Testis (tissue), 3 donors: ENCODE data around the gene ARHGEF10L. TPM values are rescaled to one million over a fixed set of nuclear protein-coding genes. Genes with fewer than 3 reads are reported as not detected.

Source experiments
- DNase-seq: peaks from one replicate; pipeline ENCODE4 v3.0.0-alpha.2; 2019
- H3K27ac ChIP-seq, 2 donors: fragments of 200-600 bp; sonication (generic); one replicate each; pipeline ENCODE4 v1.5.1; 2019
- H3K27me3 ChIP-seq: fragments of 200-600 bp; sonication (generic); one replicate; pipeline ENCODE4 v1.5.1; 2019
- H3K36me3 ChIP-seq: fragments of 200-600 bp; sonication (generic); one replicate; pipeline ENCODE4 v1.5.1; 2017; ENCODE audit warnings: low read depth; ENCODE audit errors: missing control alignments
- H3K4me1 ChIP-seq: fragments of 200-600 bp; sonication (generic); one replicate; pipeline ENCODE4 v1.5.1; 2019
- H3K4me3 ChIP-seq, 2 donors: fragments of 200-600 bp; sonication (generic); one replicate each; pipeline ENCODE4 v1.5.1; 2017 to 2019
- H3K9me3 ChIP-seq: fragments of 200-600 bp; sonication (generic); one replicate; pipeline ENCODE4 v1.5.1; 2017
- CTCF ChIP-seq, 3 experiments: fragments of 450-650 bp in 2 of 3; fragments of 200-600 bp in 1 of 3; sonication (generic) in 1 of 3; IDR thresholded peaks; one replicate each; pipeline ENCODE4 v1.5.1; 2016 to 2019; ENCODE audit warnings: antibody characterized with exemption in 3 of 3, mild to moderate bottlenecking in 2 of 3, moderate library complexity in 1 of 3
- POLR2A ChIP-seq: fragments of 450-650 bp; IDR thresholded peaks from one replicate; pipeline ENCODE4 v1.6.1; 2017; ENCODE audit warnings: antibody characterized with exemption, mild to moderate bottlenecking, moderate library complexity
- WGBS, 2 donors: methylation state at CpG; one replicate each; pipeline ENCODE4 v1.1.5; 2018; 5-methylcytosine and 5-hydroxymethylcytosine counted together
- intact Hi-C: fragments of 100-400 bp; cut with DNase I; formaldehyde crosslinking; loops from one replicate; pipeline ENCODE4 v1.15.1; 2023; ENCODE audit warnings: low total_unique reads
- polyA plus RNA-seq: library from polyadenylated mRNA; stranded (reverse); fragments of 350-450 nt; fragmentation: Illumina TruSeq; extraction: RNeasy Lipid Tissue Mini Kit (QIAGEN cat#74804); gene quantifications from one replicate; pipeline ENCODE4 v1.2.3, GENCODE V29; 2014; ENCODE audit warnings: low read depth, low replicate concordance; ENCODE audit not compliant: insufficient read depth
- total RNA-seq, 2 donors: library from RNA; depleted of rRNA; stranded (reverse); fragments of >200 nt; gene quantifications; one replicate each; pipeline ENCODE4 v1.2.3, GENCODE V29; 2016

The ARHGEF10L gene
- total and polyA plus RNA-seq, 3 donors from 2014 or later, result 13.5 to 20.3 (median 18.4) TPM

- H3K4me1 ChIP-seq, result peaks cover 6% of the 10 kb centered on the region
- no peak for DNase-seq
- 90 to 91% methylated on average over 5 of the region's 5 CpGs for WGBS, 2 donors
- H3K9me3 ChIP-seq, result no peaks in the 10 kb centered on the region
- no peak overlapping the region for H3K4me3 ChIP-seq
- no peak overlapping the region for H3K27ac ChIP-seq
- no peaks in the 10 kb centered on the region for H3K36me3 ChIP-seq
- TF ChIP-seq CTCF (IDR thresholded peaks at IDR 0.05), result no peak
- TF ChIP-seq POLR2A, result no peak
- intact Hi-C loops, result no loop called here
- no peaks in the 10 kb centered on the region for H3K27me3 ChIP-seq
Observed at GRCh38 chr1:17610085-17610484, 70.6 kb downstream of the ARHGEF10L start.

GRCh38 chr1:17610713-17611112 is 71.2 kb downstream of the ARHGEF10L start:
- WGBS, 2 donors, result 64 to 90% methylated on average over 4 to 5 of the region's 5 CpGs
- Histone ChIP-seq H3K27ac (no peak overlapping the region), H3K4me3 (no peak overlapping the region), H3K9me3 (no peaks in the 10 kb centered on the region), H3K27me3 (no peaks in the 10 kb centered on the region), H3K36me3 (no peaks in the 10 kb centered on the region), H3K4me1 (peaks cover 3% of the 10 kb centered on the region)
- intact Hi-C loops, result no loop called here
- TF ChIP-seq POLR2A (no peak), CTCF (IDR thresholded peaks at IDR 0.05) (no peak)
- no peak for DNase-seq

- no peak for DNase-seq
- Histone ChIP-seq H3K36me3 (no peaks in the 10 kb centered on the region), H3K4me1 (no peaks in the 10 kb centered on the region), H3K27ac (no peak overlapping the region), H3K27me3 (no peaks in the 10 kb centered on the region), H3K4me3 (no peak overlapping the region), H3K9me3 (no peaks in the 10 kb centered on the region)
- intact Hi-C loops, result no loop called here
- whole genome bisulfite sequencing, 2 donors, result 94 to 96% methylated on average over 1 of the region's 1 CpG
- TF ChIP-seq POLR2A, result no peak
- no peak for TF ChIP-seq CTCF (IDR thresholded peaks at IDR 0.05)
Observed at GRCh38 chr1:17611991-17612390, 72.5 kb downstream of the ARHGEF10L start.

- WGBS, 2 donors, result 89 to 91% methylated on average over 9 to 10 of the region's 10 CpGs
- TF ChIP-seq POLR2A (no peak), CTCF (IDR thresholded peaks at IDR 0.05) (no peak)
- Histone ChIP-seq H3K4me1 (peaks cover 1% of the 10 kb centered on the region), H3K4me3 (no peak overlapping the region), H3K27ac (no peak overlapping the region), H3K36me3 (no peaks in the 10 kb centered on the region), H3K9me3 (no peaks in the 10 kb centered on the region), H3K27me3 (no peaks in the 10 kb centered on the region)
- no peak for DNase-seq
- intact Hi-C loops, result no loop called here
Observed at GRCh38 chr1:17612831-17613230, 73.3 kb downstream of the ARHGEF10L start.

GRCh38 chr1:17614586-17614985 is 75.1 kb downstream of the ARHGEF10L start:
- 78 to 86% methylated on average over 4 of the region's 4 CpGs for WGBS, 2 donors
- TF ChIP-seq CTCF (IDR thresholded peaks at IDR 0.05) (no peak), POLR2A (no peak)
- peaks cover 4% of the 10 kb centered on the region for H3K4me1 ChIP-seq
- H3K9me3 ChIP-seq, result no peaks in the 10 kb centered on the region
- DNase-seq, result no peak
- no peak overlapping the region for H3K4me3 ChIP-seq
- H3K36me3 ChIP-seq, result no peaks in the 10 kb centered on the region
- intact Hi-C loops, result no loop called here
- no peaks in the 10 kb centered on the region for H3K27me3 ChIP-seq
- H3K27ac ChIP-seq, result no peak overlapping the region
